ENCODE data around the gene SBNO2.
A peak's percentile ranks its signal among the peaks of the same experiment; 100 is the strongest.

The SBNO2 gene

DNA sequence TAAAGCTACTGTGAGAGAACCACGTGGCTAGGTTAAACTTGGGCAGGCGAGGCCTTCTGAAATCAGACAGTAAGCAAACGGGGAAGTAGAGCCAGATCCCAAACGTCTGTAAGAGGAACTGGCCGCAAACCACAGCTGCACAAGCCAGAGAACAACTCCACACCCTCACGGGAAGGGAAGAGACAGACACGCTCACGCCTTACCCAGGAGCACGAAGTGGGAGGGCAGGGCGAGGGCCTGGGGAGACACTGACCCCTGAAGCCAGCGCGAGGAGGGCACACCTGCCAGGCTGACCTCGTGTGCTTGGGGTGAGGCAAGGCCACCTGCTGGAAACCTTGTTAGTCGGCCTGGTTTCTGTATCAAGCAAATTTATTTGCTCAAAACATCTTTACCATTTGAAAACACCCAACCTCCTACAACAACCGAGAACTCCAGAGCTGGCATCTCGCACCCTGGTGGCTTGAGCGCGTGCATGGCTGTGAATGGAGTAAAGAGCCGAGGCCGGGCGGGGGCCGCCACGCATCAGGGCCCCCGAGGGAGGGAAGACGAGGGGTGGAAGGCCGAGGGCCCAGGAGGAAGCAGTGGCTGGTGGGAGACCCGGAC is 86.2 kb downstream of the SBNO2 start:
- H3K4me3 ChIP-seq (ENCODE audit: low read length): no peak overlapping the region
- no peaks in the 10 kb centered on the region for H3K4me1 ChIP-seq (ENCODE audit: control insufficient read depth, insufficient read depth, low read length)
- no peak overlapping the region for H3K9ac ChIP-seq (ENCODE audit: low read depth, low read length)
- H3K9me3 ChIP-seq (replicated peaks; ENCODE audit: low read length): no peaks in the 10 kb centered on the region
- no peak overlapping the region for H3K4me2 ChIP-seq (ENCODE audit: low read length)
- peaks cover 17% of the 10 kb centered on the region for H3K27me3 ChIP-seq (ENCODE audit: control insufficient read depth, insufficient read depth, low read length)
- peaks cover 35% of the 10 kb centered on the region for H3K36me3 ChIP-seq (ENCODE audit: insufficient read depth, low read length)

DNA sequence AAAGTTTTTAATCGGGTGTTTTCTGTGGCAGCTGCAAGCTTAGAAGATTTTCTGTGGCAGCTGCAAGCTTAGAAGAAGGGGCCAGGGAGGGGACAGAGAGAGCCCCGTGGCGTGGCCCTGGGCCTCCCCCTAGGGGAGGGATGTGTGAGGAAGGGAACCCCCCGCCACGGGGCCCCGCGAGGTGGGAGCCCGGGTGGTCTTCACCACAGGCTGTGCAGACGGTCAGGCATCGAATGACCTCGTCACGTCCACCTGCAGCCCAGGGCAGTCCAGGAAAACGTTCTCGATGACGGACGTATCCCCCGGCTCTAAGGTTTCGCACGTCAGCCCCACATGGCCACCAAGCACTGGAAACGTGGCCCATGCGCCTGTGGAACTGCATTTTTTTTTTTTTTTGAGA is 87.5 kb downstream of the SBNO2 start:
- Histone ChIP-seq H3K4me1 (ENCODE audit: control insufficient read depth, insufficient read depth, low read length) (peaks cover 8% of the 10 kb centered on the region), H3K36me3 (ENCODE audit: insufficient read depth, low read length) (peaks cover 28% of the 10 kb centered on the region), H3K27me3 (ENCODE audit: control insufficient read depth, insufficient read depth, low read length) (peaks cover 17% of the 10 kb centered on the region), H3K4me3 (ENCODE audit: low read length) (no peak overlapping the region), H3K4me2 (ENCODE audit: low read length) (no peak overlapping the region), H3K9ac (ENCODE audit: low read depth, low read length) (no peak overlapping the region), H3K9me3 (replicated peaks; ENCODE audit: low read length) (no peaks in the 10 kb centered on the region)

- Histone ChIP-seq H3K9ac (ENCODE audit: low read depth, low read length) (no peak overlapping the region), H3K36me3 (ENCODE audit: insufficient read depth, low read length) (peaks cover 23% of the 10 kb centered on the region), H3K27me3 (ENCODE audit: control insufficient read depth, insufficient read depth, low read length) (peaks cover 17% of the 10 kb centered on the region), H3K4me2 (ENCODE audit: low read length) (no peak overlapping the region), H3K4me1 (ENCODE audit: control insufficient read depth, insufficient read depth, low read length) (peaks cover 9% of the 10 kb centered on the region), H3K4me3 (ENCODE audit: low read length) (no peak overlapping the region), H3K9me3 (replicated peaks; ENCODE audit: low read length) (no peaks in the 10 kb centered on the region)
Observed at GRCh38 chr19:1085676-1086442, 88.2 kb downstream of the SBNO2 start.

- Histone ChIP-seq H3K9ac (ENCODE audit: low read depth, low read length) (no peak overlapping the region), H3K4me1 (ENCODE audit: control insufficient read depth, insufficient read depth, low read length) (peaks cover 9% of the 10 kb centered on the region), H3K36me3 (ENCODE audit: insufficient read depth, low read length) (peaks cover 23% of the 10 kb centered on the region), H3K4me3 (ENCODE audit: low read length) (no peak overlapping the region), H3K9me3 (replicated peaks; ENCODE audit: low read length) (no peaks in the 10 kb centered on the region), H3K4me2 (ENCODE audit: low read length) (no peak overlapping the region), H3K27me3 (ENCODE audit: control insufficient read depth, insufficient read depth, low read length) (peaks cover 17% of the 10 kb centered on the region)
Observed at GRCh38 chr19:1085053-1085658, 88.9 kb downstream of the SBNO2 start.

- H3K9ac ChIP-seq (ENCODE audit: low read depth, low read length): no peak overlapping the region
- no peak overlapping the region for H3K4me3 ChIP-seq (ENCODE audit: low read length)
Observed at GRCh38 chr19:1084024-1084868, 89.8 kb downstream of the SBNO2 start.

DNA sequence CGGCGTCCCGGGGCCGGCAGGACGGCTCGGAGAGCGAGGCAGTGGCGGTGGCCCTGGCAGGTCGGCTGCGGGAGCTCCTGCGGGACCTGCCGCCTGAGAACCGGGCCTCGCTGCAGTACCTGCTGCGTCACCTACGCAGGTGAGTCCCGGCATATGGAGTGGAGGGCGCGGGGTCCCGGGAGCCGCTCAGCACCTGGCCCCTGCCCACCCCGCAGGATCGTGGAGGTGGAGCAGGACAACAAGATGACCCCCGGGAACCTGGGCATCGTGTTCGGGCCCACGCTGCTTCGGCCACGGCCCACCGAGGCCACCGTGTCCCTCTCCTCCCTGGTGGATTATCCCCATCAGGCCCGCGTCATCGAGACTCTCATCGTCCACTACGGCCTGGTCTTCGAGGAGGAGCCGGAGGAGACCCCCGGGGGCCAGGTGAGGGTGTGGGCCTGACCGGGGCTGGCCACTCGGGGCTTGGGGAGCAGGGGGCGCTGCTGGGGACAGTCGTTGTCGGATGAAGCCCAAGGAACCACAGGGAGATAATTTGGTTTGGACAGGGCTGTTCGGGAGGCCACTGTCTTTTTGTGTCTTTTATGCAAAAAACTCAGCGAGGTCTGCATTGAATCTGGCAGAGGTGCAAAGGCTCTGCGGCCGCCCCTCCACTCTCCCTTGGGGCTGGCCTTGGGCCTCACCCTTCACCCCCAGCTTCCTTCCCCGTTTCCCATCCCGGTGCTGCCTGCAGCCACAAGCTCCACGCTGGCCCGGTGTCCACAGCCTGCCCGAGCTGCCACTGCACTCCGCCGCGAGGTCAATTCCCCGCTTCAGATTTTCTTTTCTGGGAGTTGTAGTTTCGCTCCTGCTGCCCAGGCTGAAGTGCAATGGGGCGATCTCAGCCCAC is 90.9 kb downstream of the SBNO2 start:
- Histone ChIP-seq H3K27me3 (ENCODE audit: control insufficient read depth, insufficient read depth, low read length) (peaks cover 17% of the 10 kb centered on the region), H3K9me3 (replicated peaks; ENCODE audit: low read length) (no peaks in the 10 kb centered on the region), H3K9ac (ENCODE audit: low read depth, low read length) (no peak overlapping the region), H3K4me3 (ENCODE audit: low read length) (no peak overlapping the region), H3K36me3 (ENCODE audit: insufficient read depth, low read length) (peaks cover 8% of the 10 kb centered on the region), H3K4me1 (ENCODE audit: control insufficient read depth, insufficient read depth, low read length) (peaks cover 9% of the 10 kb centered on the region), H3K4me2 (ENCODE audit: low read length) (peak overlapping the region; percentile 73)

More at GRCh38 chr19:1084024-1084868, 89.8 kb downstream of the SBNO2 start:
- Histone ChIP-seq H3K4me2 (ENCODE audit: low read length) (no peak overlapping the region), H3K9me3 (replicated peaks; ENCODE audit: low read length) (no peaks in the 10 kb centered on the region), H3K27me3 (ENCODE audit: control insufficient read depth, insufficient read depth, low read length) (peaks cover 17% of the 10 kb centered on the region), H3K4me1 (ENCODE audit: control insufficient read depth, insufficient read depth, low read length) (peaks cover 9% of the 10 kb centered on the region), H3K36me3 (ENCODE audit: insufficient read depth, low read length) (peaks cover 18% of the 10 kb centered on the region)

DNA sequence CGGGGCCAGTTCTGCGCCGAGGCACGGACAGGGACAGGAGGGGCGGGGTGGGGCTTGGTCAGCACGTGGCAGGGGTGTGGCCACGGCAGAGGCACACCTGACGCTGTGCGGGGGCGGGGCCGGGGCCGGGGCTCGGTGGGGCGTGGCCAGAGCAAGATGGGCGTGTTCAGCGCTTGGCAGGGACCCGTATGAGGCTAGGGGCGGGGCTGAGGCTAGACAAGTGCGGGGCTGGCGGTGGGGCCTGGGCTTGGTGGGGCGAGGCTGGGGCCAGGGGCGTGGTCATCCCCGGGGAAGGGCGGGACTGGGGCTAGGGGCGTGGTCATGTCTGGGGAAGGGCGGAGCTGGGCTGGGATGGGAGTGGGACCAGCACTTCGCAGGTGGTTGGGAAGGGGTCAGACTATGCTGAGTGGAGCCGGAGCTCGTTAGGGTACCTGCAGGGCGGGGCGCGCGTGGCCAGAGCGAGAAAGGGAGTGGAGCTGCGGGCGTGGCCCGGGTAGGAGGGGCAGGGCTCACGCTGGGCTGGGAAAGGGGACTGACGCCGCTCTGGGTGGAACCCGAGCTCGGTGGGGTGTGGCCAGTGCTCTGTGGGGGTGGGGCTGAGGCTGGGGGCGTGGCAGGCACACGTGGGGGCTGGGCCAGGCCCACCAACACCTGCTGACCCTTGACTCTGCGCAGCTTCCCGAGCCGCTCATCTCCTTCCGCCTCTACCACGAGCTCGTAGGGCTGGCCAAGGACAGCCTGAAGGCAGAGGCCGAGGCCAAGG is 91.7 kb downstream of the SBNO2 start:
- Histone ChIP-seq H3K4me3 (ENCODE audit: low read length) (no peak overlapping the region), H3K4me2 (ENCODE audit: low read length) (peak overlapping the region; percentile 73), H3K36me3 (ENCODE audit: insufficient read depth, low read length) (no peaks in the 10 kb centered on the region), H3K9ac (ENCODE audit: low read depth, low read length) (no peak overlapping the region), H3K4me1 (ENCODE audit: control insufficient read depth, insufficient read depth, low read length) (peaks cover 9% of the 10 kb centered on the region), H3K27me3 (ENCODE audit: control insufficient read depth, insufficient read depth, low read length) (peaks cover 17% of the 10 kb centered on the region), H3K9me3 (replicated peaks; ENCODE audit: low read length) (no peaks in the 10 kb centered on the region)

- Histone ChIP-seq H3K4me3 (ENCODE audit: low read length) (no peak overlapping the region), H3K9me3 (replicated peaks; ENCODE audit: low read length) (no peaks in the 10 kb centered on the region), H3K4me1 (ENCODE audit: control insufficient read depth, insufficient read depth, low read length) (peaks cover 9% of the 10 kb centered on the region), H3K27me3 (ENCODE audit: control insufficient read depth, insufficient read depth, low read length) (peaks cover 17% of the 10 kb centered on the region), H3K36me3 (ENCODE audit: insufficient read depth, low read length) (no peaks in the 10 kb centered on the region), H3K4me2 (ENCODE audit: low read length) (peak overlapping the region; percentile 62), H3K9ac (ENCODE audit: low read depth, low read length) (no peak overlapping the region)
Observed at GRCh38 chr19:1081301-1082164, 92.5 kb downstream of the SBNO2 start.

- no peak overlapping the region for H3K4me2 ChIP-seq (ENCODE audit: low read length)
- H3K27me3 ChIP-seq (ENCODE audit: control insufficient read depth, insufficient read depth, low read length): peaks cover 11% of the 10 kb centered on the region
- no peak overlapping the region for H3K9ac ChIP-seq (ENCODE audit: low read depth, low read length)
- no peak overlapping the region for H3K4me3 ChIP-seq (ENCODE audit: low read length)
- H3K4me1 ChIP-seq (ENCODE audit: control insufficient read depth, insufficient read depth, low read length): peaks cover 9% of the 10 kb centered on the region
- no peaks in the 10 kb centered on the region for H3K36me3 ChIP-seq (ENCODE audit: insufficient read depth, low read length)
- H3K9me3 ChIP-seq (replicated peaks; ENCODE audit: low read length): no peaks in the 10 kb centered on the region
Observed at GRCh38 chr19:1080360-1081161, 93.5 kb downstream of the SBNO2 start.
